Fibroblast of upper back skin (primary cell): ENCODE data around the gene RPLP2.

Experiments used
- DNase-seq: peaks from one replicate; pipeline ENCODE4 v3.0.0-alpha.2; 2013

RPLP2 gene

GRCh38 chr11:853682-854448, 44.1 kb downstream of the RPLP2 start:
- no peak for DNase-seq

- no peak for DNase-seq
Observed at GRCh38 chr11:854601-855329, 45.0 kb downstream of the RPLP2 start.

DNA sequence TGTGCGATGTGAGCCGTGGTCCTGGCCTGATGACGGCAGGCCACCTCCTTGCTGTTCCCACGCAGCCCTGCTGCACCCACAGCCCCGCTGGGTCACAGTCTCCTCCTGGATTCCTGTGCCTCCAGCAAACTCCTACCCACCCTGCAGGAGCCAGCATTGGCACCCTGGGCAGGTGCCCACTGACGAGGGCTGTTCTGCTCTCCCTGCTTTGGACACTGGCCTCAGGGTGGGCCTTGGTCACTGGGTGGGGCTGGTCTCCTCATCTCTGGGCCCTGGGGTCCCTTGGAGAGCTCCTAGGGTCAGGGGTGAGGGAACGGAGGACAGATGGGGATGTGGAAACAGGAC, 45.5 kb downstream of the RPLP2 start:
- no peak for DNase-seq

- no peak for DNase-seq
Observed at GRCh38 chr11:855796-856195, 46.0 kb downstream of the RPLP2 start.

DNA sequence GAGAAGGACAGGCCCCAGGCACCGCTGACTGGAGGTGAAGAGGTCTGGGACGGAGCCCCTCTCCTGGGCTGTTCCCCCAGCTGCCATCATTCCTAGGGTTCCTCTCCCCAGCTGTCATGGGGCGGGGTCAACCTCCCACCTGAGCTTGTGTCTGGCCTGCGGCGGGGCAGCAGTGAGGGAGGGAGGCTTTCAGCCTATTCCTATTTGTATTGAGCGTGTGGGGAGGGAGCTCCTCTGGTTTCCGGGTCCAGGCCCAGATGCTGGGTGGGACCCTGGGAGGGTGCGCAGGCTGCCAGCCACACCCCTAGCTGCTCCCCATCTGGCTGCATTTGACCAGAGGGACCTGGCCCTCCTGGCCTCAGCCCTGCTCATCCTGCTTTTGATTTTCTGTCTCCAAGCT, 46.6 kb downstream of the RPLP2 start:
- DNase-seq: no peak

GRCh38 chr11:858053-858761, 48.4 kb downstream of the RPLP2 start:
- DNase-seq: no peak

- DNase-seq: no peak
Observed at GRCh38 chr11:858762-859339, 49.1 kb downstream of the RPLP2 start.

DNA sequence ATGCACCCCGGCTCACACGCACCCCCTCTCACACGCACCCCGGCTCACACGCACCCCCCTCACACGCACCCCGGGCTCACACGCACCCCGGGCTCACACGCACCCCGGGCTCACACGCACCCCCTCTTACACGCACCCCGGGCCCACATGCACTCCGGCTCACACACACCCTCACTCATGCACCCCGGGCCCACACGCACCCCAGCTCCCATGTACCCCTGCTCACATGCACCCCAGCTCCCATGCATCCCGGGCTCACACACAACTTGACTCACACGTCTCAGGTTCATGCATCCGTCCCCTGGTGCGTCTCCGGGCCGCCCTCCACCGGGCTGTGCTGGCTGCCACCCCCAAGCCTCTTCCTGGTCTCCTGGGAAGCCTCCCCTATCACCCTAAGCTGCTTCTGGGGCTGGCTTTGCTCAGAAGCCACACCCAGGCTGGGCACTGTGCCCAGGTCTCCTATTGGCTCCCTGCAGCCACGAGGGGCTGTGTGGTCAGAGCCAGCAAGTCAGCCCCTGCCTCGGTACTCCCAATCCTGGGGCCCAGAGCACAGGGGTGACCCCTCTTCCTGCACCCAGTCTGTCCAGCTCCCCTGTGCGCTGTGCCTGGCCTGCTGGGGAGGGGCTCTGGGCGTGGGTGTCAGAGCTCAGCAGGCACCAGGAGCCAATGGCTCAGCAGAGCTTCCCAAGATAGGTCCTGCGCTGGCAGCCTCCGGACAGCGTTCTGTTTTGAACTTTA, 49.8 kb downstream of the RPLP2 start:
- DNase-seq: peak; percentile 82

DNA sequence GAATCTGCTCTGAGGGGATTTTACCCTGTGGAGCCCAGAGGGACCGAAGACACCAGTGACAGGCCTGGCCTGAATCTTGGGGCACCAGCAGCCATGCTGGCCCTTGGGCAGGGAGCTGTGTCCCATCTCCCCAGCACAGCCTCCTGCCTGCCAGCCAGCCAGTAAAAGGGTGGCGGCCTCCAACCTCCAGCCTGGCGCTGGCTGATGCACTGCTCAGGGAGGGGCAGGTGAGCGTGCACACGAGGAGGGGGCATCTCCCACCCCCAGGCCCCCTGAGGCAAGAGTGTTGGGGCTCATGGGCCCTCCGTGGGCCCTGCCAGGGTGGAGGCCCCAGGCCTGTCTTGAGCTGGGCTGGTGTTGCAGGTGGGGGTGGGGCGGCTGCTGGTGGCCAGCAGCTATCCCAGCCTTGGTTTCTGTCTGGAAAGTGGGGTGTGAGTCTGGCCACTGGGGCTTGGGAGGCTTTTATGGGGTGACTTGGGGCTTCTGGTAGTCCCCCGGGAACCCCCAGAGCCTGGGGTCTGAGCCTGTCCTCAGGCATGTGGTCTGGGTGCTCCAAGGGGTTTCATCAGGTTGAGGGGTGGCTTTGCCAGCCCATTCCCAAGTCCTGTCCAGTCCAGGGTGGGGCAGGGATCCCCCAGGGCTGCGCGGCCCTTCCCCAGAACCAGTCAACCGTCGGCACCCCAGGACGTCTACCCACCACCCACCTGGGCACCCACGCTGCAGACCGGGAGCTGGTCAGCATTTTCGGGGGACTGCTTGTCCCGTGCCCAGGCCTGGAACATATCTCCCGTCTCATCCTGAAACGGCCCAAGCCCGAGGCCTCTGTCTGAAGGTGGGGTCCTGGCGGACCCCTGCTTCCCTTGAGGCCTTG, 50.7 kb downstream of the RPLP2 start:
- no peak for DNase-seq

DNA sequence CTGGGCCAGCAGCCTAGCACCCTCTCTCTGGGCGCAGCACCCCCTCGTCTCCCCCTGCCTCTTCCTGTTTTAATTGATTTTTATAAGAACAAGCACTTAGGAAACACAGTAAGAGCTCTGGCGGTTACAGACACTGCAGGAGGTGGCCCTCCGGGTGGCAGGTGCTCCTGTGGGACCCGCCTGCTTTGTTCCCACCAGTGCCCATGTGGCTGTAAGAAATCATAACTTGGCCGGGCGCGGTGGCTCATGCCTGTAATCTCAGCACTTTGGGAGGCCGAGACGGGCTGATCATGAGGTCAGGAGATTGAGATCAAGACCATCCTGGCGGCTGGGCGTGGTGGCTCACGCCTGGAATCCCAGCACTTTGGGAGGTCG, 51.3 kb downstream of the RPLP2 start:
- no peak for DNase-seq

GRCh38 chr11:862081-862661, 52.4 kb downstream of the RPLP2 start:
- no peak for DNase-seq
